Endothelial cell (in vitro differentiated cells): ENCODE results near the gene ATPAF2. TPM values are rescaled to one million over a fixed set of nuclear protein-coding genes. Genes with fewer than 3 reads are reported as not detected.

Experiments
- DNase-seq: peaks from one replicate; pipeline ENCODE4 v3.0.0; 2021; ENCODE audit warnings: low spot score
- H3K27ac Mint-ChIP-seq: one replicate; pipeline ENCODE4 v1.8.0; 2021; ENCODE audit warnings: mixed read lengths, inconsistent platforms; ENCODE audit not compliant: unreplicated experiment
- H3K27me3 Mint-ChIP-seq: one replicate; pipeline ENCODE4 v1.8.0; 2021; ENCODE audit warnings: mild to moderate bottlenecking, moderate library complexity, mixed read lengths, inconsistent platforms; ENCODE audit not compliant: unreplicated experiment
- H3K36me3 Mint-ChIP-seq: one replicate; pipeline ENCODE4 v1.8.0; 2021; ENCODE audit warnings: mild to moderate bottlenecking, low read depth, mixed read lengths, inconsistent platforms; ENCODE audit not compliant: unreplicated experiment
- H3K4me1 Mint-ChIP-seq: one replicate; pipeline ENCODE4 v1.8.0; 2021; ENCODE audit warnings: mild to moderate bottlenecking, mixed read lengths, inconsistent platforms; ENCODE audit not compliant: unreplicated experiment
- H3K4me3 Mint-ChIP-seq: one replicate; pipeline ENCODE4 v1.8.0; 2021; ENCODE audit warnings: mild to moderate bottlenecking, mixed read lengths, inconsistent platforms; ENCODE audit not compliant: unreplicated experiment
- H3K9me3 Mint-ChIP-seq: one replicate; pipeline ENCODE4 v1.8.0; 2021; ENCODE audit warnings: mixed read lengths, inconsistent platforms; ENCODE audit not compliant: unreplicated experiment
- CTCF ChIP-seq: fragments of 200-600 bp; sonication (generic); IDR thresholded peaks from one replicate; pipeline ENCODE4 v1.5.0; 2021; ENCODE audit warnings: antibody characterized with exemption; ENCODE audit not compliant: unreplicated experiment
- total RNA-seq: library from RNA; stranded (reverse); fragmentation: NEBNext Ultra II Directional; extraction: Animal tissue kit (Norgen Biotek cat#: 25700); gene quantifications from one replicate; pipeline ENCODE4 v1.2.1, GENCODE V29; 2021; ENCODE audit not compliant: unreplicated experiment

ATPAF2 gene
- total RNA-seq, 1 donor from 2014 or later, result 24.7 TPM

GRCh38 chr17:18021372-18021771 lies 17.6 kb downstream of the ATPAF2 start:
- Mint-ChIP-seq H3K27me3 (peaks cover 2% of the 10 kb centered on the region), H3K36me3 (no peaks in the 10 kb centered on the region), H3K4me3 (no peak overlapping the region), H3K4me1 (peaks cover 10% of the 10 kb centered on the region), H3K27ac (no peak overlapping the region), H3K9me3 (no peaks in the 10 kb centered on the region)
- DNase-seq, result no peak
- no peak for TF ChIP-seq CTCF

GRCh38 chr17:18020971-18021370 lies 18.0 kb downstream of the ATPAF2 start:
- Mint-ChIP-seq H3K4me1 (peaks cover 10% of the 10 kb centered on the region), H3K27me3 (peaks cover 2% of the 10 kb centered on the region), H3K4me3 (no peak overlapping the region), H3K36me3 (no peaks in the 10 kb centered on the region), H3K27ac (no peak overlapping the region), H3K9me3 (no peaks in the 10 kb centered on the region)
- no peak for DNase-seq
- no peak for TF ChIP-seq CTCF

GRCh38 chr17:18019838-18020154 lies 19.2 kb downstream of the ATPAF2 start:
- no peak overlapping the region for H3K27ac Mint-ChIP-seq
- H3K4me1 Mint-ChIP-seq, result peaks cover 7% of the 10 kb centered on the region
- no peak overlapping the region for H3K4me3 Mint-ChIP-seq
- H3K36me3 Mint-ChIP-seq, result no peaks in the 10 kb centered on the region
- peaks cover 2% of the 10 kb centered on the region for H3K27me3 Mint-ChIP-seq
- no peak for DNase-seq
- H3K9me3 Mint-ChIP-seq, result no peaks in the 10 kb centered on the region
- TF ChIP-seq CTCF, result no peak

- Mint-ChIP-seq H3K27ac (peak overlapping the region; percentile 44), H3K4me3 (no peak overlapping the region), H3K4me1 (peaks cover 7% of the 10 kb centered on the region), H3K27me3 (peaks cover 2% of the 10 kb centered on the region), H3K9me3 (no peaks in the 10 kb centered on the region), H3K36me3 (no peaks in the 10 kb centered on the region)
- TF ChIP-seq CTCF, result no peak
- no peak for DNase-seq
Observed at GRCh38 chr17:18018411-18018921, 20.5 kb downstream of the ATPAF2 start.

GRCh38 chr17:18017958-18018357 lies 21.0 kb downstream of the ATPAF2 start:
- TF ChIP-seq CTCF, result no peak
- Mint-ChIP-seq H3K27ac (peak overlapping the region; percentile 44), H3K36me3 (no peaks in the 10 kb centered on the region), H3K4me1 (peaks cover 7% of the 10 kb centered on the region), H3K9me3 (no peaks in the 10 kb centered on the region), H3K27me3 (peaks cover 3% of the 10 kb centered on the region), H3K4me3 (no peak overlapping the region)
- no peak for DNase-seq
